Activated naive CD4-positive, alpha-beta T cell treated with anti-CD3 and anti-CD28 coated beads, Interleukin-2, amount 50 U/mL, for 72 hours (primary cell): ENCODE measurements around the gene DGKD. TPM values are rescaled to one million over a fixed set of nuclear protein-coding genes. Genes with fewer than 3 reads are reported as not detected.
"Not testable (repeated sequence)": the region's sequence is repeated elsewhere in the genome, so short reads cannot be mapped to it uniquely, and the experiment has no call there.

Experiments used
- ATAC-seq, 2 donors: fragments of 150-1000 bp; cut with Tn5 transposase; 2 replicates each; pipeline ENCODE4 v1.10.0; 2021; ENCODE audit warnings: mild to moderate bottlenecking in 2 of 2, moderate library complexity in 2 of 2
- DNase-seq, 2 donors: peaks; one replicate each; pipeline ENCODE4 v3.0.0; 2021 to 2022; ENCODE audit warnings: low spot score in 2 of 2
- H3K27ac Mint-ChIP-seq, 2 donors: one replicate each; pipeline ENCODE4 v1.8.0; 2022; ENCODE audit warnings: mild to moderate bottlenecking in 2 of 2, mixed read lengths in 2 of 2
- H3K36me3 Mint-ChIP-seq, 2 donors: one replicate each; pipeline ENCODE4 v1.8.0; 2022; ENCODE audit warnings: mixed read lengths in 2 of 2
- H3K9me3 Mint-ChIP-seq, 2 donors: one replicate each; pipeline ENCODE4 v1.8.0; 2022; ENCODE audit warnings: mixed read lengths in 2 of 2
- total RNA-seq, 2 donors: library from RNA; stranded (reverse); gene quantifications; one replicate each; pipeline ENCODE4 v1.2.3, GENCODE V29; 2022

Gene DGKD
- total RNA-seq, 2 donors from 2014 or later = 63.2 to 94.8 TPM

DNA sequence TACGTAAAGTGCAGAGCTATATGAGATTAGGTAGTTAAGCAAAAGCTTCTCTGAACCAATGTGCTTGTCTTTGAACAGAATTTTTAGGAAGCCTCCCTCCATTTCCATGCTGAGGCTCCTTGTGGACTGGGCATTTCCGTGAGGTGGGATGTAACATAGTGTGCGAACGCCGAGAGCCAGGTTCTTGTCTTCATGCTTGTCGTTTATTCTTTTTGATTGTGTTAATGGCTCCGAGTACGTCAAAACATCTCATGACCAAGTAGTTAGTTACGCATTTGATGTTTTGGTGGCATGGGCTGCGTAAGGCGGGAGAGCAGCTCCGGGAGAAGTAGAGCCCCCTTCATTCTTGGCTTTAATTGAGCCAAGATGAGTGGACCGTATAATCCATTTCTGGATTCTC lies 32.9 kb downstream of the DGKD start:
- no peak for ATAC-seq
- no peak for DNase-seq
- Mint-ChIP-seq H3K27ac (peak overlapping the region in 1 of 2 donors; percentile 46), H3K36me3 (peaks cover 0 to 17% of the 10 kb centered on the region in 2 donors), H3K9me3 (no peaks in the 10 kb centered on the region)

DNA sequence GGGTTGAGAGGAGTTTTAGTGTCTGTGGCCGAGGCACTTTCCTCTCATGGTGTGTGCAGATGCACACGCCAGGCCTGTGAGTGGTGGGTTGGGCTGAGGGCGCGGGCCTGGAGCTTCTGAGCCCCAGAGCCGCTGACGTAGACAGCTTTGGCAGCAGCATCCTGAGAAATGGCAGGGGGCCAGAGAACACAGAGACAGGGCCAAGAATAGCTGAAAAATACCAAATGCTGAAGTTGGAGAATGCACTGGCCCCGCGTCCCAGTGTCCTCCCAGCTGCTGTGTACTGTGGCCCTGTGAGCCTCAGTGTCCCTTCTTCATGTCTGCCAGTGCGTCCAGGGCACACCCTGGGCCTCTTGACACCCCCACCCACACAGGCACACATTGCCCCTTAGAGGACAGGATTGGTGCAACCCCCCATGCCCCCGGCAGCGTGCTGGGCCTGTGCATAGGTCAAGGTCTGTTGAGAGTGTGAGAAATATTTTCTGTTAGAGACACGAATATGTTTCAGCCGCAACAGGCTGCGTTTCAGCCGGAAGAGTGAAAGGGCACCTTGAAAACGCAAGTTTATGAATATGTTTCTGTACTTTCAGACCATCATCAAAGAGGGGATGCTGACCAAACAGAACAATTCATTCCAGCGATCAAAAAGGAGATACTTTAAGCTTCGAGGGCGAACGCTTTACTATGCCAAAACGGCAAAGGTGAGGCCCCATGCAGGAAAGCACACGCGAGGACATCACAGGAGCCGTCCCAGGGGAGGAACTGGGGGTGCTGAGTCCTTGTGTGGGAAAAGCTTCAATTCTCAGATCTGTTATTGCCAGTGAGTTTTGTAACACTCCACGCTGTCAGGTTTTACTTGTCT lies 33.6 kb downstream of the DGKD start:
- Mint-ChIP-seq H3K27ac (no peak overlapping the region), H3K36me3 (peaks cover 0 to 10% of the 10 kb centered on the region in 2 donors)

DNA sequence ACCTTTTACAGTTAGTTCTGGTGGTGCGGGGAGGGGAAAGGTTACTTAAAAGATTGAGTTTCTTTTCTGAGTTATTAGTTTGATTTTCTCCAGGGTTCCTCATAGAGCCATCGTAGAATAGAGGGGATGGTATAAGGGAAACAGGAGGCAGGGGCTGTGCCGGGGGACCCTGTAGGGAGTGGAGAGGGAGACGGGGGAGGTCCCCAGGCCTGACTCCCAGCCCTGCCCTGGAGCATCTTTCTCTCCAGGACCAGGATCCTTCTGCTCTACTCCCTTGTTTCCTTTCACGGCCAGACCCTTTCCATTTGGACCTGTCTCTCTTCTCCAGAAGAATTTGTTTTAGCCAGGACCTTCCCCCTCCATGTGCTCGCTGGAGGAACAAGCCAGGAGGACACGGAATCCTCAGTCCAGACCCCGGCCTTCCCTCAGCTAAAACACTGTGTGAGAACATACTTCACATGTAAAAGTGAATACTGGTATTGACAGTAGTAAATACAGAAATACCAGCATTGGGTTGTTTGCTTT lies 35.4 kb downstream of the DGKD start:
- no peak overlapping the region for H3K27ac Mint-ChIP-seq
- ATAC-seq = no peak
- H3K9me3 Mint-ChIP-seq = no peaks in the 10 kb centered on the region

More for the DNA sequence above, 33.6 kb downstream of the DGKD start:
- H3K9me3 Mint-ChIP-seq = no peaks in the 10 kb centered on the region
- DNase-seq (no peak), ATAC-seq (no peak)

DNA sequence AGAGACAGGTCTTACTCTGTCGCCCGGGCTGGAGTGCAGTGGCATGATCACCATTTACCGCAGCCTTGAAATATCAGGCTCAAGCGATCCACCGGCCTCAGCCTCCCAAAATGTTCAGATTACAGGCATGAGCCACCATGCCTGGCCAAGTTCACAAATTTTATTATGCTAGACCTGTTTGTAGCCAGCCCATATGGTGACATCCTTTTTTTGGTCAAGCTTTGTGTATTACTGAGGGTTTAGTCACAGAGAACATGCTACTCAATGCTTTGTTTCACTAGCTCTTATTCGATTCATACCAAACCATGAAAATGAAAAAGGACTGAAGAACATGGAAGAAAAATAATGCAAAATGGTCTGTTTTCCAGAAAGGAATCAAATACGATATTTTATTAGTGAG lies 41.4 kb downstream of the DGKD start:
- Mint-ChIP-seq H3K36me3 (peaks cover 5 to 11% of the 10 kb centered on the region in 2 donors), H3K27ac (no peak overlapping the region), H3K9me3 (no peaks in the 10 kb centered on the region)
- no peak for ATAC-seq
- no peak for DNase-seq

More for the DNA sequence above, 35.4 kb downstream of the DGKD start:
- DNase-seq = no peak
- H3K36me3 Mint-ChIP-seq = peaks cover 0 to 1% of the 10 kb centered on the region in 2 donors

DNA sequence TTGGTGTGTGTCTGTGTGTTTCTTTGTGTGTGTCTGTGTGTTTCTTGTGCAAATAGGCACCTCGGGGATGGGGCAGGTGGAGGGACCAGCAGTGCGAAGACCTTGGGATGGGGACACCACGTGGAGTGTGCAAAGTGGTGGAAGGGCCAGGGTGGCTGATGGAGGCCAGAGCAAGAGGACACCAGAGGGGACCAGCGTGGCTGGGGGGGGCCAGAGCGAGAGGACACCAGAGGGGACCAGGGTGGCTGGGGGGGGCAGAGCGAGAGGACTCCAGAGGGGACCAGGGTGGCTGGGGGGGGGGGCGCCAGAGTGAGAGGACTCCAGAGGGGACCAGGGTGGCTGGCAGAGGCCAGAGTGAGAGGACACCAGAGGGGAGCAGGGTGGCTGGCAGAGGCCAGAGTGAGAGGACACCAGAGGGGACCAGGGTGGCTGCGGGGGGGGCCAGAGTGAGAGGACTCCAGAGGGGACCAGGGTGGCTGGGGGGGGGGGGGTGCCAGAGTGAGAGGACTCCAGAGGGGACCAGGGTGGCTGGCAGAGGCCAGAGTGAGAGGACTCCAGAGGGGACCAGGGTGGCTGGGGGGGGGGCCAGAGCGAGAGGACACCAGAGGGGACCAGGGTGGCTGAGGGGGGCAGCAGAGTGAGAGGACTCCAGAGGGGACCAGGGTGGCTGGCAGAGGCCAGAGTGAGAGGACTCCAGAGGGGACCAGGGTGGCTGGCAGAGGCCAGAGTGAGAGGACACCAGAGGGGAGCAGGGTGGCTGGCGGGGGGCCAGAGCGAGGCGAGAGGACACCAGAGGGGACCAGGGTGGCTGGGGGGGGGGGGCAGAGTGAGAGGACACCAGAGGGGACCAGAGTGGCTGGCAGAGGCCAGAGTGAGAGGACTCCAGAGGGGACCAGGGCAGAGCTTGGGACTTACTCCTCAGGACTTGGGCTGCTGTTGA lies 42.7 kb downstream of the DGKD start:
- ATAC-seq, H3K9me3 Mint-ChIP-seq, DNase-seq: not testable (repeated sequence)
- Mint-ChIP-seq H3K27ac (peak overlapping the region in 1 of 2 donors; percentile 31), H3K36me3 (peaks cover 5 to 11% of the 10 kb centered on the region in 2 donors)

DNA sequence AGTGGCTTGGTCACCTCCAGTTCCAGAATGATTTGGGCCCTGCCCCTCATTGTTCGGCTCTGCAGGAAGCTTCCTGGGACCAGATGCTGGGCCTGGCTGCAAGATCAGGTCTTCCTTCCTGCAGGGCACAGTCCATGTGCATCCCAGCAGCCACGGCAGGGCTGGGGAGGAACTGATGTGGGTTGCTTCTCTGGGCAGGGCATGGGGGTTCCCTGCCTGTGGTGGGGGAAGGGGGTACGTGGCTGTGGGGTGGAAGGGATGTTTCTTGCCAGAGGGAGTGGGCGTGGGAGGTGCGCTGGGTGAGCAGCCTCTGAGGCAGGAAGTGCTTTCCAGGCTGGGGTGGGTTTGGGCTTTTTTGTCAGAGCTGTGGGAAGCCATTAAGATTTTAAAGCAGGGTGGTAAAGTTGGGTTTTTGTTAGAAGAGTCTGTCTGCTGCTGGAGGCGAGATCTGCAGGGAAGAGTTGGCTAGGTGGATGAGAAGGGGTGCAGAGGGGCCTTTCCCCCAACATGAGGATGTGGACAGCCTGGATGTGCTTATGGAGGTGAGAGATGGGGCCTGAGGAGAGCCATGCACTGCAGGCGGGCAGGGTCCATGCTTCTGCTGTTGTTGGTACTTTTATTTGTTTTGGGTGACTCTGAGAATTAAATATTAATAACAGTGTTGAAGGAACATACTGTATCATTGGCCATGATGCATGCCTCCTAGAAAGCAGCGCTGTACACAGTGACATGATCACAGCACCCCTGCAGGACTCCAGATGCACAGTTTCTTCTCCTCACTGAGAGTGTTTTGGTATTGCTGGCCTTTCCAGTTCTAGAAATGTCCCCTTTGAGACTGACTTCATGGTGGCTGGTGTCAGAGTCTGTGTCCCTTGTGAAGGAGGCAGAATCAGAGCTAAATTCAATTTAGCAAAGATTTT lies 45.3 kb downstream of the DGKD start:
- DNase-seq (no peak), ATAC-seq (peak; percentile 58 to 70)
- H3K27ac Mint-ChIP-seq = peak overlapping the region; percentile 66 to 82
- peaks cover 5 to 15% of the 10 kb centered on the region in 2 donors for H3K36me3 Mint-ChIP-seq
- no peaks in the 10 kb centered on the region for H3K9me3 Mint-ChIP-seq

DNA sequence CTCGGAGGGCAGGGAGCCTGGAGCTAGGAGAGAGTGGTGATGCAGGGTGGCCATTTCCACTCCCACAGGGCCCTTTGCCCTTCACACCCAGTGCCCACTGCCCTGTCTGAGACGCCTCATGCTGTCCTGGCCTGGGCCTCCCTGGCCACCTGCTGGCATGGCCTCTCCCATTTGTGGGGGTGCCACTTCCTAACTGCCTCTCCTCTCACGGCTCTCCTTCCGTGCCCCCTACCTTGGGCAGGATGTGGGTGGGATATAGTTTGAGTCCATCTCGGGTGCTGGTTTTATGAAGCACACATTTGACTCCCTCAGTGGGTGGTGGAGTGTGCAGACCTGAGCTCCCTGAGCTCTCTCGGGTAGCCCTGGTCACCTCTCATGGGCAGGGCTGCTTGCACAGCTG lies 46.0 kb downstream of the DGKD start:
- peak; percentile 14 to 36 for ATAC-seq
- peaks cover 5 to 17% of the 10 kb centered on the region in 2 donors for H3K36me3 Mint-ChIP-seq
- DNase-seq = no peak

DNA sequence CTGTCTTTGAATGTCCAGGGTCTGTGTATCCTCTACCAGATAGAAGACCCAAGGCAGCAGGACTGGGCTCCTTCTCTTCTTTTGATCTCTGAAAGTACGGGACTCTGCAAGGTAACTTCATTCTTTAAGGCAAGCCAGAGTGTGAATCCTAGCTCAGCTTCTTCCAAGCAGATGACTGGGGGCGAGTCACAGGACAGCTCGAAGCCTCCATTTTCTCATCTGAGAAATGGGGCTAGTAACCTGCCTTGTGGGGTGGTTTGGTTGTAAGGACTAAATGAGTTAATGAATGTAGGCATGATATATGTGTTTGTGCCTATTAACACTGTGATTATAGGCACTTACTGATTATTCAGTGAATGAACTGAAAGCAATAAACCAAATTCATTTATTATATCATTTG lies 46.7 kb downstream of the DGKD start:
- peak overlapping the region; percentile 63 to 82 for H3K27ac Mint-ChIP-seq
- DNase-seq (no peak), ATAC-seq (peak; percentile 8 to 60)
- H3K36me3 Mint-ChIP-seq = peaks cover 5 to 17% of the 10 kb centered on the region in 2 donors
- no peaks in the 10 kb centered on the region for H3K9me3 Mint-ChIP-seq

More for the DNA sequence above, 46.0 kb downstream of the DGKD start:
- peak overlapping the region; percentile 63 to 82 for H3K27ac Mint-ChIP-seq
- no peaks in the 10 kb centered on the region for H3K9me3 Mint-ChIP-seq

DNA sequence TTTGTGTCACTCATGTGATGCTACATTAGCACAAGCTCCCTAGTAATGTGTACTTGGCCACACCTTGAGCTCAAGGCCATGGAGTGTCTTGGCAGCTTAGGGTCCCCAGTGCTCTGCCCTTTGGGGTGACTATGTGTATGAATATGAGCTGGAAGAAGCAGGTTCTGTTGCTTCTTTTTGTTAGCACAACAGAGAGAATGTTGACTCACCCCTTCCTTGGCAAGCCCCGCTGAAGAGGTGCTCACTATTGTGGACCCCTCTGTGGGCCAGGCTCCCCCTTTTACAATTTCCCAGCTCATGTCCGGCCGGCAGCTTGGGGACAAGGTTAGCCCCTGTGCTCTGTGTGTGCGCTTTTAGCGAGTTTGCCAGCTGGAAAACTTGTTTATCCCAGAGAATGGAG lies 48.1 kb downstream of the DGKD start:
- DNase-seq = no peak
- Mint-ChIP-seq H3K36me3 (peaks cover 5 to 17% of the 10 kb centered on the region in 2 donors), H3K9me3 (no peaks in the 10 kb centered on the region), H3K27ac (peak overlapping the region; percentile 30 to 60)
- ATAC-seq = no peak

DNA sequence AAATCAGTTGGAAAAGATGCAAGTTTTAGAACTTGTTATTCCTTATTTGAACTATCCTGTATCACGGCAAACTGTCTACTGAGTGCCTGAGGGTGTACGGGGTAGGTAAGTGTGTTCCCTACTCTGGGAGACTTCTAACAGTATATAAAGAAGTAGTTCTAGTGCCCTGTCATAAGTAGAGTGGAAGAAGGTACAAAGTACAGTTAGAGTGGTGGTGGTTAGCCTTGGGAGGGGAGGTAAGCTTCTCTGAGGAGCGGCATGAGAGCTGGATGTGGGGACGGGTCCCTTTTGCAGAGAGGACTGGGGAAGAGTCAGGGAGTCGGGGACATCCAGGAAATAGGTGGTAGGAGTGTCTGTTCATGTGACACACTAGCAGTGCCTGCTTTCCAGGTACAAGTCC lies 48.5 kb downstream of the DGKD start:
- H3K27ac Mint-ChIP-seq = peak overlapping the region in 1 of 2 donors; percentile 60
- no peak for DNase-seq
- H3K36me3 Mint-ChIP-seq = peaks cover 5 to 17% of the 10 kb centered on the region in 2 donors
- ATAC-seq = no peak
- no peaks in the 10 kb centered on the region for H3K9me3 Mint-ChIP-seq

DNA sequence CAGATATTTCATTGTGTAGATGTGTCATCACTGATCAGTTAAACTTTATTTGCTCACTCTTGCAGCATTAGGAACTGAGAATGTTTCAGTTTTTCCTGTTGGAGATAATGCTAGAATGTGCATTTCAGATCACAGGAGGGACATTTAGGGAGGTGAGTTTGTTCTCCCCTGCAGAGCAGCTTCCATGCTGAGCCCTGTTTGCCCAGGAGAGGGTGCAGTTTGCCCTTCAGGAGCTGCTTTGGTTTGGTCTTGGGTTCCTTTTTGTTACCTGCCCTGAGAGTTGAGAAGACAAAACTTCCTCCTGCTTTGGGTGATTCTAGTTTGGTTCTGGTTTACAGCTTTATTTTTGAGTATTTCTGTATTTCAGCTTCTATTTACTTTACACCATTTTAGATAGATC lies 49.9 kb downstream of the DGKD start:
- Mint-ChIP-seq H3K27ac (peak overlapping the region in 1 of 2 donors; percentile 73), H3K9me3 (no peaks in the 10 kb centered on the region), H3K36me3 (peaks cover 0 to 8% of the 10 kb centered on the region in 2 donors)
- ATAC-seq = peak; percentile 43 to 65
- peak in 1 of 2 donors; percentile 51 for DNase-seq

DNA sequence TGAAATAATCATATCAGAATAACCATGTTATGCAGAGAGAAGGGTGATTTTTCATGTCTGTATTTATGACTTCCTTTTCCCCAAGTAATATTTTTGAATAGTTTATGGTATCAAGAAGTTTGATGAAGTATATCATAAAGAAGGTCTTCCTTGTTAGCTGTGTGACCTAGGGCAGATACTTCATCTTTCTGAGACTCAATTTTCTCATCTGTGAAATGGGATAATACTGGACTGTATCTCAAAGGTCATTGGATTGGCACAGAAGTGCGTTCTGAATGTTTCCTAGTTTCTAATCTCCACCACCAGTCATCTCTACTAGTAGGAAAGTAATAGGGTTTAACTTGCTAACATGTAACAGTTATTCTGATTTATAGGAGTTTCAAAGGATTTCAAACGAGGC lies 52.6 kb downstream of the DGKD start:
- H3K36me3 Mint-ChIP-seq = peaks cover 0 to 25% of the 10 kb centered on the region in 2 donors
- H3K27ac Mint-ChIP-seq = no peak overlapping the region
- H3K9me3 Mint-ChIP-seq = peaks cover 0 to 15% of the 10 kb centered on the region in 2 donors
- ATAC-seq = no peak
- DNase-seq = no peak

DNA sequence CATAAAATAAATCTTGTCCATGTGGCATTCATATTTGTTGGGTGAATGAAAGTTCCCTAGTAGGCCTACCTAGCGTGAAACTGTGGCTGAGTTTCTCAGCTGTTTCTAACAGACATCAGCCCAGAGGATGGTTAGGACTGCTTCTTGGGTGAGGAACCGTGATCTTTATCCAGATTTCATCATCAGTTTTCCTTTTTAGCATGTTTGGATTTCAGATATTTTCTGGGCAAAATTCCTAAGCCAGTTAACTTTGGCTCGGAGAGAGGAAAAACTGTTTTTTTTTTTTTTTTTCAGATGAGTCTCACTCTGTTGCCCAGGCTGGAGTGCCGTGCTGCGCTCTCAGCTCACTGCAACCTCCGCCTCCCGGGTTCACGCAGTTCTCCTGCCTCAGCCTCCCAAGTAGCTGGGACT lies 53.5 kb downstream of the DGKD start:
- ATAC-seq (no peak), DNase-seq (no peak)
- H3K36me3 Mint-ChIP-seq = peaks cover 0 to 34% of the 10 kb centered on the region in 2 donors
- H3K27ac Mint-ChIP-seq = peak overlapping the region in 1 of 2 donors; percentile 33
- peaks cover 0 to 23% of the 10 kb centered on the region in 2 donors for H3K9me3 Mint-ChIP-seq

DNA sequence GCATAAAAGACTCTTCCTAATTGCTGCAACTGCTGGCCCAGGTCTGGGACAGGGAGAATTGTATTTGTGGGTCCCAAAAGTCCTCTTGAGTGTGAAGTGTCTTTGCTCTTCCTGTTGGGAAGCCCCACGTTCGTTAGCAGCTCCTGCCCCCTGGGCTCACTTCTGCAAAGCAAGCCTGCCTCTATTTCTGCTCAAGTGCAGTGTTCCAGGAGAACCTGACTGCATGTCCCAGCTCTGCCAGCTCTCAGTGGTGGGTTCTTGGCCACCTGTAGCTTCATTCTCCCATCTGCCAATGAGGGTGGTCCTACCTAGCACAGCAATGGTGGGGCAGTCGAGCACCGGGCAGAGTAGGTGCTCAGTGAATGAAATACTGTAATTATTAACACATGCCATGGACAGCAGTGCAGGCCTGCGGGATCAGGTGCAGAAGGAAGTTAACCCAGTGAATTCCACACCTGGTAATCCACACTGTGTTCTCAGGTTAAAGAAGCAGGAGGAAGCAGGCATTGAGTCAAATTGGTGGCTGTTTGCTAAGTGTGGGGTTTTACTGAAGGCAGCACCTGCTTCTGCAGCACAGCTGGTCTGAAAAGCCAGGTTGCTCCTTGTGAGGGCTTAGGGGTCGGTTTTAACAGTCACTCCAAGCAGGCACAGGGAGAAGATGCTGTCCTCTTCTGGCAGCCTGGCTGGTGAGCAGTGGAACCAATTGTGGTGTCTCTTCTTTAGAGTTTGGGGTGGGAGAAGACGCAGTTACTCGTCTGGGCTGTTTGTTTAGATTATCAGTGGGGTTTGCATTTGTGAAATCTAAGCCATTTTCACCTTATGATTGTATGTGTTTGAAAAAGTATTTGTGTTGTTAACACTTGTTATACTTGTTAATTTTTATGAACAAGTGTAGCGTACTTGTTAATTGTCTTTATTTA lies 54.3 kb downstream of the DGKD start:
- DNase-seq (no peak), ATAC-seq (no peak)
- Mint-ChIP-seq H3K27ac (peak overlapping the region; percentile 33 to 72), H3K36me3 (peaks cover 8 to 42% of the 10 kb centered on the region in 2 donors), H3K9me3 (peaks cover 0 to 31% of the 10 kb centered on the region in 2 donors)
